ENCODE data around the gene KLHL26.

The KLHL26 gene

DNA sequence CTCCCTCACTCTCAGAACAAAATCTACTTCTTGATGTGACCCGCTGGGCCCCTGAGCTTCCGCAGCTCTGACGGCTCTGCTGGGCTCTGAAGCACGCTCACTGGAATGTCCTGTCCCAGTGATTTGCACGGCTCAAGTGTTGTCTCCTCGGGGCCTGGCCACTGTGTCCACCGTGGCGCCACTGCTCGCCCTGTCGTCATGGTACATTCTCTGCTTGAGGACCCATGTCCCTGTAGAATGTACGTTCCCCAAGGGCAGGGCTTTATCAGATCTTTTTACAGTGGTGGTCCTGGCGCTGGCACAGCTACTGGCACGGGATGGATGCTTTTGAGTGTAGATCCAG is 12.1 kb downstream of the KLHL26 start:
- no peak for DNase-seq (ENCODE audit: low read depth in 3 of 3)

DNA sequence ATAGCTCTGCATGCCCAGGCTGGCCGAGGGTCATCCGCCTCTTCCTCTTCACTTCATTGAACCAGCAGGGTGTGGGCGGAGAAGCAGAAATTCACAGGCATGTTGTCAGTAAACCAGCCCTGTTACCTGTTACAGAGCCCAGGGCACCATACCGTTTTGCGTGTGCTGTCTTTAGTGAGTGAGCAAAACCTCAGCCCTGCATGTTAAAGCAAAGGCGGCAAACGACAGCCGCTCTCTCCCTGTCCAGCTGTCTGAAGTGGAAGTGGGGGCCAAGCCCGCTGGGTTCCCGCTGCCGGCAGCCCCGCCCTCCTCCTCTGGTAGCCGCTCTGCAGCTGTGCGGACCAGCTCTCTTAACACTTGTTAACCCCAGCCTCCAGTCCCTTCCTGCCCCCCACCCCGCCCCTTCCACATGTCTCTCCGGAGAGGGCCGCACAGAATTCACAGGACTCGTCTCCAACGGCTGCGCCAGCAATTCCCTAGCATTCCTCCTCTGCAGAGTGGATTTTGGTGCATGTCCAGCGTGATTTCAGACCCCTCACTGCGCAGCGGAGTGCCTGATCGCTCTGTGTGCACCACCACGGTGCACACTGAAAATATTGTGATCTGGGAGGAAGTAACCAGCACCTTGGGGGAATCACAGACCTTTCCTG is 12.7 kb downstream of the KLHL26 start:
- DNase-seq (ENCODE audit: low read depth in 3 of 3), result no peak

DNA sequence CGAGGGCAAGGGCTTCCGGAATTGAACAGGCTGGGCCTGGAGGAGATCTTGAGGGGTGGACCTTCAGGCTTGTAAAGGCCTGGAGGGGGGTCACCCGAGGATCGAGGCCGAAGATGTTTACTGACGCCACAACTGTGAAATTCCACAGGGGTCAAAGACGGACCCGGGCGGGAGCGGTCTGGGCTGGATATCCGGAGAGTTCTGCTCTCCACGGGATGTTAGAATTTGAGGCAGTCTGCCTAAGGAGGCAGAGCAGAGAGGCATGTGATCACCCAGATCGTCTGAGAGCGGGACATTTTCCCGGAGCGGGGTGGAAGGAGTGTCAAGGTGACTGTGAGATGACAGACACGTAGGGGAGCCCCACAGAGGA is 13.2 kb downstream of the KLHL26 start:
- no peak for DNase-seq (ENCODE audit: low read depth in 3 of 3)

DNA sequence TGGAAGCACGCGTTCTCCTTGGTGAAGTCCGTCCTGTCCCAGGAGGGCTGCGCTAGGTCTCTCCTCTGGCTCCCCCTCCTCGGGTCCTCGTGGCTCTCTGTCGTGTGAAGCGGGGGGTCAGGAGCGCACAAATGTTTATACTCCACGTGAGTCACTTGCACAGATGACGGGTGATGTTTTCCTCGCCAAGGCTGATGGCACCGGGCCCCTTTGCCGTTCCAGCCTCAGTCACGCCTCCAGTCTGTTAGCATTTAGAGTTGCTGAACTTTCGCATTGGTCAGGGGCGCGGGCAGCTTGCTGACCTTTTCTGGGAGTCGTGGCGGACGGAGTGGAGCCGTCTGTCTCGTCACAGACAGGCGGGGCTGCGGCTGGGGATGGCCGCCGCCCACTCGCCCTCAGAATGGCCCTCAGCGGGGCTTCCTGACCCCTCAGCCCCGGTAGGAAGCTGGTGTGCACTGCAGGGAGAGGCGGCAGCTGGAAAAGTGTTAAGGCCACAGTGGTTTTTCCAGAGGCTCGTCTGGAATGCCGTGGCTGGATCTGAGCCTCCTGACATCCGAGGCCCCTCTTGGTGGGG is 13.7 kb downstream of the KLHL26 start:
- no peak for DNase-seq (ENCODE audit: low read depth in 3 of 3)

DNA sequence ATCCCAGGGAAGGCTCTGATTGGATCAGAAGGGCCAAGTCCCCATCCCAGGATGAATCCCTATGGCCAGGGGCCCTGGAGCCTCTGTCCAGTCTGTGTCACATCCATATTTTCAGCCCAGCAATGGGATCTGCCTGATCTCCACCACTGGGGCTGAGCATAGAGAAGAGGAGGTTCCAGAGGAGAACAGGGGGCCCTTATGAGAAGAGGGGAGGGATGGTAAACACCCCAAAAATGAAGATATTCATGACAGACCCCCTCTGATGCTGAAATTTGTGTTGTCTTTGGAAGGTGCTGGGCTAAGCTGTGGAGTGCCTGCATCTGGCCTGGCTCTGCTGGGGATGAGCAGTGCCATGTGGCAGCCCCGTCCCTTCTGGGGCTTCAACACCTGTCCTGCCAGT is 14.5 kb downstream of the KLHL26 start:
- no peak for DNase-seq (ENCODE audit: low read depth in 3 of 3)

DNA sequence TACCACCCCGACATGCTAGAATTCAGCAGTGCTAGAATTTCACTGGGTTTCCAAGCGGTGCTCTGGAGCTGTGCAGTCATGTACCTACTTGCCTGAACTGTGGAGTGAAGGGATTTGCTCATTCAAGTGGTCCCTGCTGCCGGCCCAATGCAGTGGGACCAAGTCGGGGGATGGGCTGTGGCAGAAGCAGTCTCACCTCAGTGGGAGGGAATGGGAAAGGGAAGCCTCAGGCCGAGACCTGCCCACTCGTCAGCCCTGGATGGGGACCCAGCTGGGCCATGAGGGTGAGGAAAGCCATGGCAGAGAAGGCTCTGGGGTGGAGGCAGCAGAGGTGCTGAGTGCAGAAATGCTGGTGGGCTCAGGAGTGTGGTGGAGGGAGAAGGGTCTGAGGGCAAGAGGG is 14.9 kb downstream of the KLHL26 start:
- DNase-seq (ENCODE audit: low read depth in 3 of 3), result no peak

DNA sequence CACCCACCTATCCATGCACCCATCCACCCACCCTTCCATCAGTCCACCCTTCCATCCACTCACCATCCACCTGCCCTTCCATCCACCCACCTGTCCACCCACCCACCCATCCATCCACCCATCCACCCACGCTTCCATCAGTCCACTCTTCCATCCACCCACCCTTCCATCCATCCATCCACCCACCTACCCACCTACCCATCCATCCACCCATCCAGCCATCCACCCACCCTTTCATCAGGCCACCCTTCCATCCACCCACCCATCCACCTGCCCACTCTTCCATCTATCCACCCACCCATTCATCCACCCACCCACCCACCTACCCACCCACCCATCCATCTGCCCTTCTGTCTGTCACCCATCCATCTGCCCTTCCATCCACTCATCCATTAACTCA is 17.0 kb downstream of the KLHL26 start:
- DNase-seq (ENCODE audit: low read depth in 3 of 3), result no peak

DNA sequence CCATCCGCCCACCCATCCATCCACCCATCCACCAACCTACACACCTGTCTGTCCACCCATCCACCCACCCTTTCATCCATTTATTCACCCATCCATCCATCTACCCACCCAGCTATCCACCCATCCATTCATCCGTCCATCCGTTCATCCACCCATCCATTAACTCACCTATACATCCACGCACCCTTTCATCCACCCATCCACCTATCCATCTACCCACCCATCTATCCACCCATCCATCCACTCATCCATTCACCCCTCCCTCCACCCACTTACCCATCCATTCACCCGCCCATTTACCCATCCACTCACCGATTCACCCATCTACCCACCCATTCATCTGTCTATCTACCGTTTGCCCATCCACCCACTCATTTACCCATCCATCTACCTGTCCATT is 17.6 kb downstream of the KLHL26 start:
- DNase-seq (ENCODE audit: low read depth in 3 of 3), result no peak

DNA sequence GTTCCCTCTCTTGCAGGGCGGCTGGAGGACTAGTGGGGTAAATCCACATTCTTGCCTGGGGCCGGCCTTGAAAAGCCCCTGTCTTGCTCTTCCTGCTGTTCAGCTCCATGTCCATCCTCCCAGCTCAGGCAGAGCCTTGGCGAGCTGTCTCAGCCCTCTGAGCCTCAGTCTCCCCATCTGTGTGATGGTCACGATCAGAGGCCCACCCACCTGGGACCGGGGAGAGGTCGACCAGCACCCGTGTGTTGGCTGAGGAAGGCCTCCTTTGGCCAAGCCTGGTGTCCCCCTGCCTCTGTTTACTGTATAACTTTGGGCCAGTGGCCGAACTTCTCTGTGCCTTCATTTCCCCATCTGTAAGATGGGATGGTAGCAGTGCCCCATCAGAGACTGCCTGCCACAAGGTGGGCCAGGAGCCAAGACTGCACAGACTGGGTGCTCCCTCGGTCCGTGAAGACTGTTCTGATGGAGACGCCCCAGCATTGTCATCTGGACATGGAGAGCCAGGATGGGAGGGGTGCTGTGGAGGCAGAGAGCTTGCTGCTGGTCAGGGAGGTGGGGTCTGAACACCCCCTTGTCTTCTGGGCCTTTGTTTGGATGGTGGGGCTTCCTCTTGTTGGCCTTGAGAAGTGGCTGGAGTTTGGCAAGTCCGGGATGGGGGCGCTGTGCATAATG is 18.5 kb downstream of the KLHL26 start:
- no peak for DNase-seq (ENCODE audit: low read depth in 3 of 3)

DNA sequence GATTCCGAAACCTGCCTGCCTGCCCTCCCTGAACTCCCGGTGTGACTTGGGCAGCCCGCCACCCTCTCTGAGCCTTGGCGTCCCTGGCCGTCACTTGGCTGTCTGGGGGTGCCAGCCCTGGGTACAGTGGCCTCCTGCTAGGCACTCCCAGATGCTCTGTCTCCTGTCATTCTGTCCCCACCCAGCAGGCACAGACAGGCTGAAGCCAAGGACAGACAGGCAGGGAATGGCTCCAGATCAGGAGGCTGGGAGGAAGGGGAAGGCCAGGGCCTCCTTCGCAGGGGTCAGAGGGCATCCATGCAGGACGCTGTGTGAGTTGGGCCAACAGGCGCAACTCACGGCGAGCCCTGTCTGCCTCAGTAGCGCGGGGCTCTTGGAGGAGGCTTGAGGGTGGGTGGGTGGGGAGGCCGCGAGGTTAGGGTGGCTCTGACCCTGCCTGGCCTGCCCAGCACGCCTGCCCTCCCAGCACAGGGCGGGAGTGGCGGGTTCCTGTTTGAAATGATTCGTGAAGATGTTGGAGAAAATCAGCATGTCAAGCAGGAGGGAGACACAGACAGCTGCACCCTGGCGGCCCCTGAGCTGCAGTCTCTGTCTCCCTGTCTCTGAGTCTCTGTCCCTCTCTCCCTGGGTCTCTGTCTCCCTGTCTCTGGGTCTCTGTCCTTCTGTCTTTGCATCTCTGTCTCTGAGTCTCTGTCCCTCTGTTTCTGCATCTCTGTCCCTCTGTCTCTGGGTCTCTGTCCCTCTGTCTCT is 19.7 kb downstream of the KLHL26 start:
- no peak for DNase-seq (ENCODE audit: low read depth in 3 of 3)

DNA sequence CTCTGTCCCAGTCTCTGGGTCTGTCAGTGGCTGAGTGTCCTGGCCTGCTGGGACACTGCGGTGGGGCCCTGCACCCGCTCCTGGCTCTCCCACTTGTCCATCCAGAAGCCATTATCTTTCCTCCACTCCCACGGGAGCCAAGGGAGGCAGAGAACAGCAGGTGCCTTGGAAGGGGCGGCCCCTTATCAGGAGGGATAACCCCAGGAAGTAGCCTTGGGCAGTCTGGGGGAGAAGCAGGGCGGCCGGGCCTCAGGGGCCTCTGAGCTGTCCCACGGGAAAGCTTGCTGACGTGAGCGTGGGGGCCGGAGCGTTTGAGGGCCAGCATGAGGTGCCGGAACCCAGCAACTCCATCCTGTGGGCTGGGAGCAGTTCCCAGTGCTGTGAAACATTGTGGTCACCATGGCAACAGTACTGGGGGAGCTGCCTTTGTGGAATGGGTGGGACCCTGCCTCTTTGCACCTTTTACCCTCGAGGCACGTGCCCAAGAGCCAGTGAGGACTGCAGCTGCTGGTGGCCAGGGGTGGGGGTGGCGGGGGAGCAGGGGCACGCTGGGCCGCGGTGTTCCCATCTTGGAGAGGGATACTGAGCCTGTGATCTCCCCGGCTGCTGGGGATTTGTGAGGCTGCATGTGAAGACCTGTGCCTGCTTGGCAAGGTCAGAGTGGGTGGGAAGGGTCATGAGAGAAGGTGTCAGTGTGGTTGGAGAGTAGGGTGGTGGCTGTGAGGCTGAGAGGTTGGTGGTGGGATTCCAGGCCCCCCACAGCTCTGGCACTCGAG is 20.9 kb downstream of the KLHL26 start:
- no peak for DNase-seq (ENCODE audit: low read depth in 3 of 3)

DNA sequence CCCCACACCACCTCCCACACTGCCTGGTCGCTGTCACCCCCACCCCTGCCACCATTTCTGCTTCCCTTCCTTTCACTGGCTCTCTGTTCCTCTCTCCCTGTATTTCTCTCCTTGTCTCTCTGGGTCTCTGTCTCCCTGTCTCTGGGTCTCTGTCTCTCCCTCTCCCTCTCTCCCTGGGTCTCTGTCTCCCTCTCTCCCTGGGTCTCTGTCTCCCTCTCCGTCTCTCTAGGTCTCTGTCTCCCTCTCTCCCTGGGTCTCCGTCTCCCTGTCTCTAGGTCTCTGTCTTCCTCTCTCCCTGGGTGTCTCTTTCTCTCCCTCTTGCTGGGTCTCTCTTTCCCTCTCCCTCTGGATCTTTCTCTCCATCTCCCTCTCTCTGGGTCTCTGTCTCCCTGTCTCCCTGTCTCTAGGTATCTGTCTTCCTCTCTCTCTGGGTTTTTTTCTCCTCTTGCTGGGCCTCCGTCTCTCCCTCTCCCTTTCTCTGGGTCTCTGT is 21.6 kb downstream of the KLHL26 start:
- no peak for DNase-seq (ENCODE audit: low read depth in 3 of 3)

DNA sequence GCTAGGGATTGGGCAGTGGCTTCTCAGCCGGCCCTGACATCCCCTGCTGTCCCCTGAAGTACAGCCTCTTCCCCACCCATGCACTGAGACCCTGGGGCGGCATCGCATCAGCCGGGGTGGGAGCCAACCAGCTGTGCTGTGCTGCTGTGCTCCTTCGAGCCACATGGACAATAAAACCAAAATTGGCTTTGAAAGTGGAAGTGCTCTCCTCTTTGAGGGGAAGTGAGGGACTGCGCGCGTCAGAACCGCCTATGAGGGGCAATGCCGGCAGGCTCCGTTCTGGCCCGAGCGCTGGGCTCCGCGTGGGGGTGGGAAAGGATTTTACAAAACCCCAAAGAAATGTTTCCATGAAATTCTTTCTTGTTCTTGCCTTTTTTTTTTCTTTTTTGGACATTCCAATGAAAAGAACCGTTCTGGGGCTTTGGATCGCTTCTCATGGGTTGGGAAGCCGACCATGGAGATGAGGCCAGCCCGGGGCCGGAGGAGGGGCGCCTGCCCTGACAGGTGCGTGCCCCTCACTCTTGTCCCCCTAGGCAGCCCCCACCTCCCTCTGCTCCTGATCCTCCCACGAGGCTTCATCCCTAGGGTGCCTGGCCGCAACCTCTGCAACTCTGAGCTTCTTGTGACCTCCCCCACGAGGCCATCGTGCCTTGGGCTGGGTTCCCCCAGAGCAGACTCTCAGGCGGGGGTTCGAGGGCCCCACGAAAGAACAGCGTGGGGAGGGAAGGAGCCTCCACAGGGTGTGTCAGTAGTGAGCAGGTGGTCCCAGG is 22.6 kb downstream of the KLHL26 start:
- DNase-seq (ENCODE audit: low read depth in 3 of 3), result no peak

DNA sequence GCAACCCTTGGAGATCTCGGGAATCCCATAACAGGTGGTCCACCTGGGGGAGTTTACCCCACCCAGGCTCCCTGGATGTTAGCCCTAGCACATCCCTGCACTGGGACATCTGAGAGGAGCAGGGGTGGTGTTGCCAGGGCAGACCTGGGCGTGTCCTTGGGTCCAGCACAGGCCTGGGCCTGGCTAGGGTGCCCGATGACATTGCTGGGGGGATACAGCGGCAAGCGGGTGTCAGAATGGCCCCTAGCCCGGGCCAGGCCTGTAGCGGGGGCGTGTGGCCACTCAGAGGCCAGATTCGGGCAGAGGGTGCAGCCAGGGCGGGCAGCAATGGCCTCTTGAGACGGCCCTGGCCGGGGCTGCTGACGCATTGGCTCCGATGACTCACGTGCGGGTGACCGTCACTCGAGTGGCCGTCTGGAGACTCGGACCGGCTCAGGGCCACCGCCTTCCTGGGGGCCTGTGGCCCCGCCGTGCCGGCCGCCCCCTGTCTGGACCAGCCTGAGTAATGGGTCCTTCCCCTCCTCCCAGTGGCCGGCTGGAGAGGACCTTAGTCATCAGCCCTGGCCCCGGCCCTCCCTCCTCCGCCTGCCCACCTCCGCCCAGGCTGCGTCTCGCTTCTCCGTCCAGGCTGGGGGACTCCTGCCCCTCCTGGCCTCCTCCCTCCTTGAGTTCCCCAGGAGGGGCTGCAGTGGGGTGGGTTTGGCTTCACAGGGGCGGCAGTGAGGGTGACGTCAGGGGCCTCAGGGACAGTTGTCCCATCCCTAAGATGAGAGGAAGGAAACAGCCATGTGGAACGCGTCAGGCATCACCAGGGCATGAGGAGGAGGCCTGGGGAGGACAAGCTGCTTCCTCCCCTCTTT is 23.5 kb downstream of the KLHL26 start:
- no peak for DNase-seq (ENCODE audit: low read depth in 3 of 3)

DNA sequence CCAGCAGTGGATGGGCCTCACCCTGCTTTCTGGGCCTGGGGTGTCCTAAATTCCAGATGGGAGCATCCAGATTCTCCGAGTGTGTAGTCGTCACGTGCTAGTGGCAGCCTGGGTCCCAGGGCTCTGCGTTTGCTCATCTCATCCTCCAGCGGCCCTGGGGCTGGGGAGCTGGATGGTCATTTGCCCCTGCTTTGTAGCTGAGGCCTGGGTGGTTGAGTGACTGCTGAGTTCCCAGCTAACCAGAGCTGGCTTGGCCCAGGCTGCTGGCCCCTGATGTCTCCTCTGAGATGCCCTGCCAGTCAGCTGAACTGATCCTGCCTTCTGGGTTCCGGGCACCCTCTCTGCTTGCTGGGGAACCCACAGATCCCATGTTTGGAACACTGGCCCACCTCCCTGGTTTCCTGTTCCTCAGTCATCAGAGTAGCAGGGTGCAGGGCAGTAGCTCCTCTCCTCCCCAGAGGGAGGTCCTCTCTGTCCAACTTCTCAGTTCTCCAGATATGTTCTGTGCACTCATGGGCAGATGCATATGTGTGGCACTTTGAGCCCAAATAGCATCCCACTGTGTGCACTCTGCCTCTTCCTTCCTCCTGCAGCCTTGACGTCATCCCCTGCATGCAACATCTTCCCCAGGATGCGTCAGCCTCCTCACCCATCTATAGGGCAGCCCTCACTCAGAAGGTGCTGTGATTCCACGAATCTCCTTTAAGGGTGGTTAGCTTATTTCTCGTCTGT is 24.3 kb downstream of the KLHL26 start:
- DNase-seq (ENCODE audit: low read depth in 3 of 3), result no peak

DNA sequence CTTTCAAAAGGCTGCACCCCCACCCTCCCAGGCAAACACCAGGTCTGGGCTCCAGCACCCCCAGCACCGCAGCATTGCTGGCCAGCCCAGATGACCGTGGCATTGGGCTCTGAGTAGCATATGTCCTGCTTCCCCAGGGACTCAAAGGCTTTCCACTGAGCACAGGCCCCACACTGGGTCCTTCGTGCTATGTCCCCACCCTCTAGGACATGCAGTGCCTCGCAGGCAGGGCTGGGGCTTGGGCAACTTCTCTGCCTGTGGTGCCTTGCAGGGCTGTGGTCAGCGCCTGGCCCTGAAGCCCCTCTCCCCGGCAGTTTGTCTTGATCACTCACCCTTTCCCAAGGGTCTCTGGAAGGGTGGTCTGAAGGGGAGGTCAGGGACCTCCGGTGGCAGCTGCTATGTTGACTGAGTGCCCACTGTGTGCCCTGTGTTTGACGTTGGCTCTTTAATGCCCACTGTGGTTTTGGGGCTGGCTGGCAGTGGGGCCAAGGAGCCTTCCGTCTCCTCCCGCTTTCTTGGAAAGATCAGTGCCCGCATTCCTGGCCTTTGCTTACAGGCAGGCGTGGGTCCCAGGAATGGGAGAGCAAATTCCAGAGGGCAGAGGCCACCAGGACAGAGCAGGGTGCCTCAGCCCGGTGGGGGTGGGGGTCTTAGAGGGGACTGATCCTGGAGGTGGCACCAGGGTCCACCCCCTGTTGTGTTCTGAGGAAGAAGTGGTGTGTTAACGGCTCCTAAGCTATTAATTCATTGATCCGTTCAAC is 26.3 kb downstream of the KLHL26 start:
- no peak for DNase-seq (ENCODE audit: low read depth in 3 of 3)

DNA sequence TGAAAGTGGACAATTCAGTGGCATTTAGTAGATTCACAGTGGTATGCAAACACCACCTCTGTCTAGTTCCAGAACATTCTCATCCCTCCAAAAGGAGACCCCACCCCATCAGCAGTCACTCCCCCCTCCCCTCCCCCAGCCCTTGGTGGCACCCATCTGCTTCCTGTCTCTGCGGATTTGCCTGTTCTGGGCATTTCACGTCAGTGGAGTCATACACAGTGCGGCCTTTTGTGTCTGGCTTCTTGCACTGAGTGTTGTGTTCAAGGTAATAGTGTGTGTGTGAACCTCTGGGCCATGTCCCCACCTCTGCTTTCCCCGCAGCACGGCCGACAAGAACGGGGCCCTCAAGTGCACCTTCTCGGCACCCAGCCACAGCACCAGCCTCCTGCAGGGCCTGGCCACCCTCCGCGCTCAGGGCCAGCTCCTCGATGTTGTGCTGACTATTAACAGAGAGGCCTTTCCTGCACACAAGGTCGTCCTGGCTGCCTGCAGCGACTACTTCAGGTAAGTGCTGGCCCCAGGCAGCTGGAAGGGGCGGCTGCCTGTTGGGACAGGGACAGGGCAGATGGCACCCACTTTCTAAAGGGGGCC is 27.2 kb downstream of the KLHL26 start:
- DNase-seq (ENCODE audit: low read depth in 3 of 3), result no peak

DNA sequence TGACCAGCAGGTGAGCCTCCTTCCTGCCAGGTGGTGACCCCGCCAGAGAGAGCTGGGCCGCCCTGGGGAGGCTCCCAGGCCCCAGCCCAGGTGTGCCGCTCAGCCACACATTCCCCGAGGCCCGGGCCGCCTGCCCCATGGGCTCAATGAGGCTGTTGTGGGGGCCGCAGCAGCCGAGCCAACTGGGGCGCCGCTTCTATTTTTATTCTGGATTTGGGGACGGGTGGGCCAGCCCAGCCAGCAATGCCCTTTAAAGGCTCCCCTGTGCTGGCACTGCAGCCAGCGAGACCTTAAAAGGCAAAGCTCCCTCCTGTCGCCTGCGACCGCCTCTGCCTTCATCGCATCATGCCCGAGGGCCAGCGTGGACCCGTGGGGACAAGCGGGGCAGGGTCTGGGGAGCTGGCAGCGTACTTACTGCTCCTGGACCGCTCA is 29.0 kb downstream of the KLHL26 start:
- DNase-seq (ENCODE audit: low read depth in 3 of 3), result no peak
